SJSA1 (cell line): Measurements from ENCODE around the gene FAM53A. TPM values are rescaled to one million over a fixed set of nuclear protein-coding genes. Genes with fewer than 3 reads are reported as not detected.

Experiments used
- total RNA-seq: library from RNA; depleted of rRNA; stranded (reverse); fragments of >200 nt; shearing (Covaris generic); gene quantifications from 2 replicates; pipeline ENCODE4 v1.2.3, GENCODE V29; 2014; rRNA removed

The FAM53A gene
- total RNA-seq, 1 experiment from 2014 or later = 0.39 TPM

Other genes starting within 250 kb of the FAM53A start
- 92.3 and 102 TPM in 2 replicates for gene SLBP, start 28.0 kb upstream of the FAM53A start, total RNA-seq
- gene TMEM129, start 37.0 kb upstream of the FAM53A start, total RNA-seq = 9.3 and 14.7 TPM in 2 replicates
- gene TACC3, start 37.2 kb upstream of the FAM53A start, total RNA-seq = 19.2 and 21.5 TPM in 2 replicates
- 10.2 and 13.8 TPM in 2 replicates for gene FGFR3, start 109.0 kb upstream of the FAM53A start, total RNA-seq
- gene LETM1, start 171.8 kb upstream of the FAM53A start, total RNA-seq = 13.1 and 18.6 TPM in 2 replicates
- gene NSD2, start 187.1 kb upstream of the FAM53A start, total RNA-seq = 35.9 and 39.0 TPM in 2 replicates